Breast epithelium (tissue), 4 donors: ENCODE measurements around the gene NFIC. TPM values are rescaled to one million over a fixed set of nuclear protein-coding genes. Genes with fewer than 3 reads are reported as not detected.

Experiments
- DNase-seq, 2 donors: peaks; one replicate each; pipeline ENCODE4 v3.0.0-alpha.2; 2019; ENCODE audit warnings: low spot score in 2 of 2
- H3K27ac ChIP-seq, 2 donors: fragments of 200-600 bp; sonication (generic) in 1 of 2; one replicate each; pipeline ENCODE4 v1.5.1; 2016 to 2019; ENCODE audit warnings: mild to moderate bottlenecking in 1 of 2
- H3K27me3 ChIP-seq, 2 donors: fragments of 200-600 bp; sonication (generic) in 1 of 2; one replicate each; pipeline versions ENCODE4 v1.5.1 to v1.6.0; 2017 to 2019; ENCODE audit warnings: control low read depth in 1 of 2, mild to moderate bottlenecking in 1 of 2
- H3K36me3 ChIP-seq: fragments of 200-600 bp; one replicate; pipeline ENCODE4 v1.5.1; 2019
- H3K4me1 ChIP-seq, 2 donors: fragments of 200-600 bp; sonication (generic); one replicate each; pipeline ENCODE4 v1.5.1; 2016 to 2019; ENCODE audit warnings: control low read depth in 1 of 2
- H3K4me3 ChIP-seq, 3 donors: fragments of 200-600 bp; sonication (generic); 1 replicate in 2 of 3; 2 replicates in 1 of 3; pipeline ENCODE4 v1.5.1; 2016 to 2019; ENCODE audit warnings: mild to moderate bottlenecking in 3 of 3, moderate library complexity in 2 of 3
- H3K9me3 ChIP-seq, 2 donors: fragments of 200-600 bp; sonication (generic) in 1 of 2; one replicate each; pipeline ENCODE4 v1.5.1; 2016 to 2019; ENCODE audit warnings: control low read depth in 1 of 2
- POLR2A ChIP-seq: fragments of 450-650 bp; IDR thresholded peaks from one replicate; pipeline ENCODE4 v1.6.1; 2016; ENCODE audit warnings: antibody characterized with exemption, mild to moderate bottlenecking, moderate library complexity
- POLR2AphosphoS5 ChIP-seq, 3 donors: sonication (generic); formaldehyde crosslinking; IDR thresholded peaks; one replicate each; pipeline ENCODE4 v1.6.1; 2017; ENCODE audit warnings: antibody characterized with exemption in 3 of 3
- intact Hi-C: fragments of 100-400 bp; cut with DNase I; formaldehyde crosslinking; loops from one replicate; pipeline ENCODE4 v1.15.1; 2023; ENCODE audit warnings: low total_unique reads
- total RNA-seq, 3 donors: library from RNA; depleted of rRNA; stranded (reverse); fragments of >200 nt; gene quantifications; one replicate each; pipeline ENCODE4 v1.1.0, GENCODE V29; 2016
- TF ChIP-seq, protein P1 (sequence below), 3 donors: fragments of 450-650 bp; IDR thresholded peaks; one replicate each; pipeline ENCODE4 v1.5.1; 2016 to 2017; ENCODE audit warnings: antibody characterized with exemption in 3 of 3, mild to moderate bottlenecking in 3 of 3, moderate library complexity in 3 of 3

Gene NFIC
- total RNA-seq, 3 donors from 2014 or later = 48.9 to 97.8 (median 73.1) TPM

DNA sequence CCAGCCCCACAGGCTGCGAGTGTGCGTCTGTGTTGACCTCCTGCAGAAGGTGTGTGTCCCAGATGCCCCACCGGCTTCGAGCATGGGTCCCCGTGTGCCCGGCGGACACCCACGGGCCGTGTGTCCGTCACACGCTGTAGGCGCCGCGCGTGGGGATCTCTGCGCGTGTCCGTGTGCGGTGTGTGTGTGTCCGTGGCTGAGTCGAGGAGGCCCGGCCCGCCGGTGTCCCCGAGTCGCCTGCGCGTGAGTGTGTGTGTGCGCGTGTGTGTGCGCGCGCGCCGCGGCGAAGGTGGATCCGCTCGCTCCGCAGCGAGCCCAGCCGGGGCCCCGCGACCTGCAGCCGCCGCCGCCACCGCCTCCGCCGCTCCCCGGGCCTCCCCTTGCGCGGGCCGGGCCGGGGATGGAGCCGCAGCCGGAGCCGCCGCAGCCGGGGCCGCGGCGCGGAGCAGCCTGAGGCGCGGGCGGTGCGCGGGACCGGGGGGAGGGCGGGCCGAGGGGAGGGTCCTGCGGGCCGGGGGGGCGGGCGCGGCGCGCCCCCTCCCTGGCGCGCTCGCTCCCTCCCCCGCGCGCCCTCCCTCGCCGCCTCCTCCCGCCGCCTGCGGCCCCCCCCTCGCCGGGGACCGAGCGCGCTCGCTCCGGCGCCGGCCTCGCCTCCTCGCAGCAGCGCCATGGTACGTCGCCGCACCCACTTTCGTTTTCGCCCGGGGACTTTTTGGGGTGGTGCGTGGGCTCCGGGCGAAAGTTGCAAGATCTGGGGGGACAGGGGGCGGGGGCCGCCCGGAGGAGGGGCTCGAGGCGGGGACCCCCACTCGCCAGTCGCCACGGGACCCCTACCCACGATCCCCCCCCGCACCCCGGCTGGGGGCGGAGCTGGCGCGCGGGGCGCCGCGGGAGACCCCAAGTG, 7.1 kb upstream of the NFIC start:
- Histone ChIP-seq H3K27ac (peak overlapping the region; percentile 98 to 99), H3K9me3 (peaks cover 0 to 7% of the 10 kb centered on the region in 2 donors), H3K27me3 (no peaks in the 10 kb centered on the region), H3K36me3 (no peaks in the 10 kb centered on the region), H3K4me3 (peak overlapping the region; percentile 94 to 100 (median 99)), H3K4me1 (peaks cover 5 to 8% of the 10 kb centered on the region in 2 donors)
- DNase-seq = no peak
- TF ChIP-seq POLR2AphosphoS5 (IDR thresholded peaks at IDR 0.05) = peak; percentile 25 to 48 (median 47)
- TF ChIP-seq, protein P1, sequence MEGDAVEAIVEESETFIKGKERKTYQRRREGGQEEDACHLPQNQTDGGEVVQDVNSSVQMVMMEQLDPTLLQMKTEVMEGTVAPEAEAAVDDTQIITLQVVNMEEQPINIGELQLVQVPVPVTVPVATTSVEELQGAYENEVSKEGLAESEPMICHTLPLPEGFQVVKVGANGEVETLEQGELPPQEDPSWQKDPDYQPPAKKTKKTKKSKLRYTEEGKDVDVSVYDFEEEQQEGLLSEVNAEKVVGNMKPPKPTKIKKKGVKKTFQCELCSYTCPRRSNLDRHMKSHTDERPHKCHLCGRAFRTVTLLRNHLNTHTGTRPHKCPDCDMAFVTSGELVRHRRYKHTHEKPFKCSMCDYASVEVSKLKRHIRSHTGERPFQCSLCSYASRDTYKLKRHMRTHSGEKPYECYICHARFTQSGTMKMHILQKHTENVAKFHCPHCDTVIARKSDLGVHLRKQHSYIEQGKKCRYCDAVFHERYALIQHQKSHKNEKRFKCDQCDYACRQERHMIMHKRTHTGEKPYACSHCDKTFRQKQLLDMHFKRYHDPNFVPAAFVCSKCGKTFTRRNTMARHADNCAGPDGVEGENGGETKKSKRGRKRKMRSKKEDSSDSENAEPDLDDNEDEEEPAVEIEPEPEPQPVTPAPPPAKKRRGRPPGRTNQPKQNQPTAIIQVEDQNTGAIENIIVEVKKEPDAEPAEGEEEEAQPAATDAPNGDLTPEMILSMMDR (IDR thresholded peaks at IDR 0.05) = no peak
- intact Hi-C loops = no loop called here

DNA sequence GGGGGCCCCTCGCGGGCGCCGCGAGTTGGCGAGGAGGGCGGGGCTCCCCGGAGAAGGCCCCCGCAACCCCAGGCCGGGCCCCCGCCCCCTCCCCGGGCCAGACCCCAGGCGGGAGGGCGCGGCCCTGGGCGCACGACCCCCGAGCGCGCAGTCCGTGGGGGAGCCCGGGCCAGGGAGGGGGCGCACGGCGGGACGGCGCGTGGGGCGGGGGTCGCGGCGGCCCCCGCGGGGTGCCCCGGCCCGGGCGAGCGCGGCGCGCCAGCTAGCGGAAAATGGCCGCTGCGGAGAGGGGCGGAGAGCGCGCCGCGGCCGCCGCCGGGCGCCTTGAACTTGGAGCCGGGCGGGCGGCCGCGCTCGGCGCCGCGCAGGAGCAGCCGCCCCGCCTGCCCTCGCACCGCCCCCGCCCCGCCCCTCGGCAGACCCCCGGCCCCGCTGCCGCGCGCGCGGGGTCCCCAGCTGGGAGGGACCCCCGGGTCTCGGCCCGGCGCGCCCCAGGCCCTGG, 6.4 kb upstream of the NFIC start:
- H3K9me3 ChIP-seq = peaks cover 0 to 2% of the 10 kb centered on the region in 2 donors
- H3K27me3 ChIP-seq = no peaks in the 10 kb centered on the region
- H3K36me3 ChIP-seq = no peaks in the 10 kb centered on the region
- peaks cover 5 to 8% of the 10 kb centered on the region in 2 donors for H3K4me1 ChIP-seq
- H3K27ac ChIP-seq = peak overlapping the region; percentile 98 to 99
- intact Hi-C loops = loop anchor here (5.0 kb wide), 1 partner anchor 1503 kb away; no protein-coding TSS in a partner anchor
- TF ChIP-seq, protein P1 (IDR thresholded peaks at IDR 0.05) = no peak
- no peak for TF ChIP-seq POLR2AphosphoS5 (IDR thresholded peaks at IDR 0.05)
- no peak for TF ChIP-seq POLR2A
- peak overlapping the region; percentile 94 to 100 (median 99) for H3K4me3 ChIP-seq
- DNase-seq = no peak

DNA sequence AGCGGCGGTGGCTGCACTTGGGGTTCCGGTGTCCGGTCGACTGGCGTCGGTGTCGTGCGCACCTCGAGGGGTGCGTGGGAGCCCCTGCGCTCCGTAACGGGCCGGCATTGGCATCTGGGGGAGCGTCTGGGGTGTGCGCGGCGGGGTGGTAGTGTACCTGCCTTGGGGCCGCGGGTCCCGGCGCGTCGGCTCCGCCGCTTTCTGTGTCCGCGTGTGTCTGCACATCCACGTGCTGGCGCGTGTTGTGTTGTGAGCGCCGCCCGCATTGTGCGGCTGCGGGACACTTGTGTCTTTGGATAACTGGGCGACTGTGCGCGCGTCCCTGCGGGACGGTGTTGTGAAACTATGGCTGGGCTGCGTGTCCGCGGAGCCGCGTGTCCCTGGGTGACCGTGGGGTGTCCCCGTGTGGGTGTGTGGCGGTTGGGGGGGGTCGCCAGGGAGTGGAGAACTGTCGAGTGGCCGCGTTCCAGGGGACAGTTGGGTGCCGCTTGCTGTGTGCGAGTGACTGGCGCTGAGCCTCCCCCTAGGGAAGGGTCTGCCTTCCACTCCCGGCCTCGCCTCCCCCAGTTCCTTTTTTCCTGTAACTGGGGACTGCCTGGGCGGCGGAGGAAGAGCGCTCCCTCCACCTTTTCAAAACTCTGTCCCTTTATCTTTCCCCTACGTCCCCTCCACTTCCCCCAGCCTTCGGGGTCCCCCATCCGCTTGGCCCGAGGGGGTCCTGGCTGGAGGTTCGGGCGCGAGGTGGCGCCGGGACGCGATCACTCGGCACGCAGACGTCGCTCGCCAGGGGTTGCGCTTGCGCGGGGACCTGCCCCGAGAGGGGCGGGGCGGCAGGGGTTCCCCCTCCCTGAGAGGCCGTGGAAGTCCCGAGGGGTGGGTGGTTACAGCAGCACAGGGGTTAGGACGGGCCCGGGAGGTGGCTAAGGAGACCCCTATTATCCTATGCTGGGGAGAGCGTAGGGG, 5.7 kb upstream of the NFIC start:
- no peaks in the 10 kb centered on the region for H3K36me3 ChIP-seq

DNA sequence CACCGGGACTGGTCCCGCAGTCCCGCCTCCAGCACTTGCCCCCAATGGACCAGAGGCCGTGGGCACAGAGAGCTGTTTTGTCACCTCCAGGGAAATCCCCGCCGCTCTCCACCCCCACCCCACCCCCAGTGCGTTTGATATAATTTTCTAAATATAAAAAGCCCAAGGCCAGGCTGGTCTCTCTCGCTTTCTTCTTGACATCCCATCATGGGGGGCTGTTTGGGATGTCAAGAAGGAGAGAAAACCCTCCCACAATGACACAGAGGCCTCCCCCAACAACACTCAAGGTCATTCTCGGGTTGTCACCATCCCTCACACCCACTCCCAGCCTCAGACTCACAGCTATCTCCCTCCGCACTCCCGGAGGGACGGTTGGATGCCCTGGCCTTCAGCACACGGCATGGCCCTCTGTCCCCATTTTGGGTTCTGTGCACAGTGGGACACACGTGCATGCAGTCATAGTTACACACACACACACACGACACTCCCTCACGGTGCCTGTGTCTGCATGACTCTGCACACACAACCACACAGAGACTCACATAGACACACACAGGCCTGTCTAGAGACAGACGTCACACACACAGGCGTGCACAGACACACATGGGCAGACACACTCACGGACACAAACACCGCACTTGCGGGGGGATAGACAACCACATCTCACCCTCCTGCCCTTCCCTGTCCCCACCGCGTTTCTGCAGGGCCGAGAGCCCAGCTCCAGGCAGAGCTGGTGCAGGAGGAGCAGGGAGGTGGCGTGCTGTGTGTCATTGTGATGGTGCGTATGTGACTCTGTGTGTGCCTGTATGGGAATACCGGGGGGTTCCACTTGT, 4.8 kb upstream of the NFIC start:
- no peak for DNase-seq
- intact Hi-C loops = loop anchor here (5.0 kb wide), 1 partner anchor 1504 kb away; no protein-coding TSS in a partner anchor
- Histone ChIP-seq H3K27ac (peak overlapping the region; percentile 87 to 99), H3K9me3 (no peaks in the 10 kb centered on the region), H3K27me3 (no peaks in the 10 kb centered on the region), H3K4me3 (peak overlapping the region; percentile 70 to 100 (median 94)), H3K4me1 (peaks cover 8 to 10% of the 10 kb centered on the region in 2 donors), H3K36me3 (no peaks in the 10 kb centered on the region)
- TF ChIP-seq POLR2AphosphoS5 (IDR thresholded peaks at IDR 0.05) = no peak
- no peak for TF ChIP-seq POLR2A
- TF ChIP-seq, protein P1 (IDR thresholded peaks at IDR 0.05) = no peak

More for the DNA sequence above, 5.7 kb upstream of the NFIC start:
- intact Hi-C loops = loop anchor here (5.0 kb wide), 1 partner anchor 1503 kb away; no protein-coding TSS in a partner anchor
- Histone ChIP-seq H3K27ac (peak overlapping the region; percentile 87 to 99), H3K4me1 (peaks cover 8 to 10% of the 10 kb centered on the region in 2 donors), H3K27me3 (no peaks in the 10 kb centered on the region), H3K9me3 (no peaks in the 10 kb centered on the region), H3K4me3 (peak overlapping the region; percentile 70 to 100 (median 94))
- TF ChIP-seq, protein P1 (IDR thresholded peaks at IDR 0.05) = peak in 1 of 3 donors; percentile 15
- TF ChIP-seq POLR2AphosphoS5 (IDR thresholded peaks at IDR 0.05) (peak; percentile 16 to 48 (median 40)), POLR2A (peak; percentile 29)
- peak in 1 of 2 donors; percentile 52 for DNase-seq
